CD4-positive, alpha-beta T cell treated with Interleukin-10 for 1 hour (primary cell): ENCODE data around the gene BUD13.

ENCODE experiments used
- DNase-seq: peaks from one replicate; pipeline ENCODE4 v3.0.0-alpha.2; 2020

BUD13 gene

DNA sequence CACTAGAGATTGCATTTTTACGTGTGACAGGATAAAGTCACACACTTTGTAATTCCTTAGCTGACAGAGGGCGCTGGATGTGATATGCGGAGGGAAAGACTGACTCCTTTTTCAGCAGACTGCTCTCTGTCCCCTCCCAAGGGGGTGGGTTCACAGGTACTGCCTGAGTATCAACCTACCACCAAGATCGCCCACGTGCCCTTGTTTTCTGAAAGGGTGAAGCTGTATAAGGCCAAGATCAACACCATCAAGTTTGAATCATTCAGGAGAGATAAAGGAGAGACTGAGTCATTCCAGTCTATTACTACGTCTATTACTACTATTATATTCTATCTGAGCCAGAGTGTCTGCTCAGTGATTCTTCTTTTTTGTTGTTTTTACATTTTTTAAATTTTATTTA, 30.7 kb downstream of the BUD13 start:
- DNase-seq = no peak

DNA sequence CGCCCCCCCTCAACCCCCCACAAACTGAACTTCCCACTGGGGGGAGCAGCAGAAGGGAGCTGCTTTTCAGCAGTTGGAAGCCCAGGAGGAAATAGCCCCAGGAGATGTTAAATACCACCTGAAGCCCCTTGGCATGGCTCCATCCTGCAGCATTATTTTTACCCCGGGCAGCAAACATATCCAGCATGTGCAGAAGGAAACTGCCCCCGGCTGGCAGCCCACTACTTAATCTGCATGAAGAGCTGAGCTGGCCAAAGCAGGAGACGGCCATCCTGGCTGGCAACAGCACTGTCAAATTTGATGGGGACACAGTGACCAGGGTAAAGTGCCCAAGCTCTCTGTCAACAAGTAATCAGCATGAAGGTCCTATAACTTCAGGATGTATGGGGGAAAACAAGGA, 32.0 kb downstream of the BUD13 start:
- no peak for DNase-seq

DNA sequence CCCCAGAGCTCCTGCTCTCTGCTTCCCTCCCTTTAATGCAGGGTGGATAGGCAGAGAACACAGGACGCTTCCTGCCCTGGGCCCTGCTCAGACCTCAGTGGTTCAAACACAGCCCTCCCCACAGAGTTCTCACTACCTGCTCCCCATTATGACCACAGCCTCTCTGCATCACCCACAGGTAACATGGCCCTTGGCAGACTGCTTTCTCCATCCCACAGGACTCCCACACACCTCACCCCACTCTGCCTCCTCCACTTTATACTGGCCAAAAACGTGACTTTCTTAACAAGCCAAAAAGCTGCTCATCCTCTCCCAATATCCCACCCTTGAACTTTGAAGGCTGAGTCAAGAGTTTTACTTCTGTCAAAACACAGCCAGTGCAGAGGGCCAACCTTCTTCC, 33.8 kb downstream of the BUD13 start:
- no peak for DNase-seq

DNA sequence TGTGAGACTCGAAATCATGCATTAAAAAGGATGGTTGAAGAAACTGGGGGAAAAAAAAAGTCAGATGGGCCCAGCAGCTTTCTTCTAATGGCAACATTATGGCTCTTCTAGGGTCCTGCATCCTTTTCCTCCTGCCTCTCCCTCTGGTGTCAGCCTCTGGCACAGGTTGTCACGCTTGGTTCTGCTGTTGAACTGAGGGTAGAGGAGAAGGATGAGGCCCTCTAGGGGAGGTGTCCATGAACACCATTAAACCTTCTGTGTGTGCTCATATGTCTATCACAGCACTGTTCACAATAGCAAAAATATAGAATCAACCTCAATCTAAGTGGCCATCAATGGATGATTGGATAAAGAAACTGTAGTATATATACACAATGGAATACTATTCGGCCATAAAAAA, 36.0 kb downstream of the BUD13 start:
- no peak for DNase-seq

DNA sequence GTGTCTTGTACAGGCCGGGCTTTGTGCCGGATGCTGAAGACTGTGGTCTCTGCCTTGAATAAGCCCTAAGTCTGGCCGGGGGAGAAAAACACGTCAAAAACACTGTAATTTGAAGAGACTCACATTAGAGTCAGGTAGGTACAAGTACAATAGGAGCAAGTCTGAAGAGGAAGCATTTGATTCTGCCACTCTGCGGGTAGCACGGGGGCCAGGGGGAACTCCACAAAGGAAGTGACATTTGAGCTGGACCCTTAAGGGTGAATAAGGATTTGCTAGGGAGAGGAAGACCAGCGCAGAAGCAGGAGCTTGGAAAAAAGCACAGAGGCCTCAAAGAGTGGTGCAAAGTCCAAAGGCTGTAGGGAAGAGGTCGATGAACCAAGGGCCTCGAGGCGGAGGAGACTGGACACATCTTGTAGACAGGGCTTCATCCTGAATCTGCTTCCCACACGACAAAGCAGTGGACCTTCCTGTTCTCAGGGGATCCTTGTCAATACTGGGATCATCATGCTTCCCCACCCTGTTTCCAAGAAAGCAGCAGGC, 38.7 kb downstream of the BUD13 start:
- no peak for DNase-seq

DNA sequence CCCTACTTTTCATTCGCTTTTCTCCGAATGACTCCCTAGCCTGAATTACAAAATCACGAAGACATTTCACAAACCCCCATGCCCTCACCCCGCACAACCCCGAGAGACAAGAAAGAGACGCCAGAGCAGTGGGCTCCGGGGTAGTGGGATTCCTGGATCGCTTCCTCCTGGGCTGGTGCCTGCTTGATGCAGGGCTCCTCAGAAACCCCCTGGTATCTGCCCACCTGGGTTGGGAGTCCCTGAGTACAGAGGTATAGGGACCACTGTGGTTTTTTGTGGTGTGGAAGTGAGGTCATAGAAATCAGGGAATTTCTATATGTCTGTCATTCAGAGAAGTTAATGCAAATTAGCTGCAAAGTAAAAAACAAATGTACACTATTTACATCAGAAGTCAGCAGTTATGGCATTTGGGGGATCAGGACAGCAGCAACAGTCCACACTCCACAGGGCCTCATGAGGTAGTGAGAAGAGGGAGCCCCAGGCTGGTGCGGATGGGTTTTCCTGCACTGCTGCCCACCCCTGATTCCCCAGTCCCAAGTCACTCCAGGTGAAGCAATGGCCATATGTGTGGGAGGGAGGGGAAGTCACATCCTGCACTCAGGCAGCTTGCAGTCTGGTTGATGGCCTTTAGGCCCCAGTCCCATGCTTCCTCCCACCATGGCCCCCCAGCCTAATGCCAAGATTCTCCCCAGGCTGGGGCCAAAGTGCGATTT, 39.6 kb downstream of the BUD13 start:
- no peak for DNase-seq

DNA sequence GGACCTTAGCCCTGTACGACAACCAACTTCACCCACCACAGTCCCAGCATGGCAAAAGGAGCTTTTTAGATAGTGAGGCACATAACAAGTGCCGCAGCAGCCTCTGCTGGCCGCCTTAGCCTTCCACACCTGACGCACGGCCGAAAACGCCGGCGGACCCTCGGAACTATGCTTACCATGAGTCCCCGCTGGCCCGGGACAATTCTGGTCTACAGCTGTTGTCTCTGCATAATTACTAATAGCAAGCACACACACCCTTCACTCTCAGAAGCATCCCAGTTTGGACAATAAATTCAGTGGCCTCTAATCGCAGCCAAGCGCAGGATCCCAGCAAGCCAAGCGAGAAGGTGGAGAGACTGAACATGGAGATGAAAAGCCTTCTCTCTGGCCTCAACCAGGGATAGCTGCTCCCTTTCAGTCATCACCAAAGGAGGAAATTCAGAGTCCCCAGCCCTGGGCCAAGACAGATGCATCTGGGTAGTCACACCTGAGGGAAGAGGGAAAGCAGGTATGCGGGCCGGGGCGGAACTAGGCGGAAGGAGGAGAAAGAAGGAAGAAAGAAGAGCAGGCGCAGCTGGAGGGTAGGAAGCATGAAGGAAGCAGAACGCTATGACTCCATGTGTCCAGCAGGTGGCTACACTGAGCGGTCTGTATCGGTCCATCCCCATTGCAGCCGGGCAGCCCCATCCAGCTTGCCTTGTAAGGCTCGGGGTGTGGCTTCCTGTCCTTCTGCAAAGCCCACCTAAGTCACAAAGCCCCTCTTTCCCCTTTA, 40.3 kb downstream of the BUD13 start:
- DNase-seq = peak; percentile 58

DNA sequence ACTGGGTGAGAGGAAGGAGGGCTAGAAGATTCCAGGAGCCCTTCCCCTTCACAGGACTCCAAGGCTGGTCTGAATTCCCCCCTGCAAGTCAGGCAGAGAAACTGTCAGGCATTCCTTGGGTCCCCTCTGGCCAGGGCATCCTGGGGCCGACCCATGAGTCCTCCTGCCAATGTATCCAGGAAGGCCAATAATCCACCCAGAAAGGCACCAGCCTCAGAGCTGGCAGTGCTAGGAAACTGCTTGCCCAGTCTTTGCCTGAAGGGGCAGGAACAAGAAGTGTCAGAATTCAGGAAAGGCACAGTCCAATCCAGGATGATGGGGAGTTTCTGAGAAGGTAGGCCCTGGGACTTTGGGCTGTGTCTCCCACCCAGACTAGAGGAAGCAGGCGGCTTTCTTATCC, 41.0 kb downstream of the BUD13 start:
- DNase-seq = no peak

DNA sequence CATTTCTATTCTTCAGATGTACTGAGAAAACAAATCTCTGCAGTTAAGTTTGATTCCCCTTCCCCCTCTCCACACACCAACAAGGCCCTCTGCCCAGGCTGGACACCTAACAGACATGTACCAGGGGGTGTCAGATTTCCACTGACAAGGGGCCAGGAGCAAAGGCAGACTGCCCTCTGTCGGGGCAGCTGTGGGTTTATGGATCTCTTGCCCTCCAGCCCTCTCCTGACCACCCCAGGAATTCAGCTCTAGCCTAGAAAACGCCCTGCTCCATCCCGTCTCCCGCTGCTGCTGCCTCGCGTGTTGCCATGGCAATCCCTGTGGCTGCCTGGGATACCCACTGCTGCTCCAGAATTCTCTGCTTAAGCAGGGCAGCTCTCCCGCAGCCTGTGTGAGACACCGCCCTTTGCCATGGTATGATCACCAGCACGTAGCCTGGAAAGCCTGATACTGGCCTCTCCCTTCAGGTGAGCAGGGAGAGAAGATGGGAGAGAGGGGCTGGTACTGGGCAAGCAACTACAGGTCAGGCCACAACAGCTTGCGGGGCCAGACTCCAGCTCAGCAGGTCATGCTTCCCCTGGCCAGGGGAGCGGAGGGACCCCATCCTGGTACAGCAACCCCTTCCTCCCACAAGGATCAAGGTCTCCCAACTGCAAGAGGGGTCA, 41.6 kb downstream of the BUD13 start:
- no peak for DNase-seq

DNA sequence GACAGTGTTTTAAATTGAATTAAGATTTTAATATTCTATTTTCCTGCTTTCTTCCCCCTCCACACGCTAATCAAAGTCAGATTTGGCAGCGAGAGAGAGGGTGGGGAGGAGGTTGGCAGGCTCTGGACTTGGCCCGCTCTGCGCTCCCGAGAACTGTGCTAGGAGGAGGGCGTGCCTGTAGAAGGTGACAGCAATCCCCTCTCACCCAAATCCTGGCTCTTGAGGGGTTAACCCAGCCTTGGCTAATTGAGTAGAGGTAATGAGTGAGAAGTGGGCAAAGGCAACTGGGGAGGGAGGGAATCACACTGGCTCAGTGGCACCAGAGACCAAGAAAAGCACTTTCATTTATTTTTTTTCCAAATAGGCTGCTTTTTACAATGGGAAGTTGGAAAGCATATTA, 42.2 kb downstream of the BUD13 start:
- DNase-seq = no peak

DNA sequence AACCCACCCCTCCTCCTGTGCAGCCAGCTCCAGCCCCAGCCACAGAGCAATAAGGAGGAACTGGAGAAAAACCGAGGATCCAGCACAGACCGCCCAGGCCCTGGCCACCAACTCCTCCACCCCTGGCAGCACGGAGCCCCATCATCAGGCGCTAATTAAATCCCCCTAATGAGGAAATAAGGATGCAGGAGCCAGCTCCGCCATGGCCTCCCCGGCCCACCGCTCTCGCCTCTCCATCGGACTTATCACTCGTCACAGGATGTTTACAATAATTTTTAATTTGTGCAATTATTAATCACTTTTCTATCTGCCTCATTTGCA, 42.6 kb downstream of the BUD13 start:
- no peak for DNase-seq

DNA sequence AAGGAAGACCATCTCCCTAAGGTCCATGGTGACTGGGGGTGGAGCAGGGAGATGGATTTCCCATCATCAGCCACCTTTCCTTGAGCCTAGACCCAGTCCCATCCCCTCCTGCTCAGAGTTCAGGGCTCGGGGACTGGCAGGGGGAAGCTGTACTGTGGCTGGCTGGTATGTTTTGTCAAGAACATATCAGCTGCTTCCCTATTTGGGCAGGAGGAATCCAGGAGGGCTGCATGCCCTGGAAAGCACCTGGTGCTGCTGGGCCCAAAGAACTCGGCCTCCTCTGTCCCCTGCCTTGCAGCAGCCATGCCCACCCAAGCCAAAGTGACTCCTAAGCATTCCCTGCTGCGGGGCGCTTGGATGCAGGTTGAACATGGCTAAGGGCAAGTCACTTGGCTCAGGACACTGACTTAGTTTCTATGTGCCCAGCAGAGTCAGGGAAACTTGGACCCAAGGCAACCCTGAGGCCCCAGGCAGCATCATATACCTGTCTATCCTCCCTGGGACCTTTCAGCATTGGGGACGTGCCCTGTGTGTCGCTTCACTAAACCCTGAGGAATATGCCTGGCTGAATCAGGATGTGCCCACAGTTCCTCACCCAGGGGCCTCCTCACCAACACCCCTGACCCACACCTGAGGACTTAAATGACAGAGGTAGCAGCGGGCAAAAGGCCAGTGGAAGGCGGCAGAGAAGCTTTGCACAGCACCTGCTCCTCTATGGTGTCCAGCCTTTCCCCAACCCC, 43.1 kb downstream of the BUD13 start:
- no peak for DNase-seq

DNA sequence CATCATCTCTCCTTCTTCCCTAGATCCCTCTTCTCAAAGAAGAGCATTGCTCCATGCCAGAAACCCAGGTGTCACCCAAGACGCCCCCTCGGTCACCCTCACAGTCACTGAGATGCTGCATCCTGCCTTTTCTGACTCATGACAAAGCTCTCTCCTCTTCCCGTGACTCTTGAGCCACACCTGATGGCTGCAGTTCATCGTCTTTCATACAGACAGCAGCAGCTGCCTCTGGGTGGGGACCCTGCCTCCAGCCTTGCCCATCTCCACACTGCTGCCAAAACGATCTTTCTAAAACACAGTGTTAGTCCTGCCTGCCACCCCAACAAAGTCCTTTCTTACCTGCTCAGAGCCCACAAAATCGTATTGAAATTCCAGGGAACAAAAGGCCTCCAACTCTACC, 44.8 kb downstream of the BUD13 start:
- DNase-seq = no peak

DNA sequence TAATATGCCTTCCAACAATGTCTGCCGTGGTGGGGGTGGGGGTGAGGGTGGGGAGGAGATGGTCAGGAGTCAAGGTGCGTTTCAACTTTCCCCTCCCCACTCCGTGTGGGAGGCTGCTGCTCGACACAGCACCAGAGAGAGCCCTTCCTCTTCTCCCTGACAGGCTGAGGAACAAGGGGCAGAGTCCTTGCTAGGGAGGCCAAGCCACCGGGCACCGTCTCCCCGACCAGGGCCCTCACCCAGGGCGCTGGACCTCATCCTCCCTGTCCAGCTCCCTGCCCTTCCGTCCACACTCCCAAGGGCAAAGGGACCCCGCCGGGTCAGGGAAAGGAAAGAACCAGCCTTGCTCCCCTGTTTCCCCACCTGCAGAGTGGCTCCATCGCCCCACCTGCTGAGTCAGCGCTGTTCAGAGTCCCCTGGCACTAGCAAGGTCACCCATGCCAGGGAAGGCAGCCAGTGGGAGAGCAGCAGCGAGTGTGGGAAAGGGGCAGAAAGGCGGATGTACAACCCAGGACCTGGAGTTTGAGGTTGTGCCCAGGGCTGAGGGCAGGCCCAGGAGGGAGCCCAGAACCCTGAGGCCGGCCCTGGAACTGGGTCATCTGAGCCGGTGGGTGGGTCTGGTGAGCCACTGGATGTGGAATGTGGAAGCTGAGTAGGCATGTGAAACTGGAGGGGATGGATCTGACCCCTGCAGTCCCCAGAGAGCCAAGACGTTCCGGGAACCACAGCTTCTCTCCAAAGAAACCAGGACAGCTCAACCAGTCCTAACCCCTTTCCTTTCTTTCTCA, 47.2 kb downstream of the BUD13 start:
- no peak for DNase-seq

DNA sequence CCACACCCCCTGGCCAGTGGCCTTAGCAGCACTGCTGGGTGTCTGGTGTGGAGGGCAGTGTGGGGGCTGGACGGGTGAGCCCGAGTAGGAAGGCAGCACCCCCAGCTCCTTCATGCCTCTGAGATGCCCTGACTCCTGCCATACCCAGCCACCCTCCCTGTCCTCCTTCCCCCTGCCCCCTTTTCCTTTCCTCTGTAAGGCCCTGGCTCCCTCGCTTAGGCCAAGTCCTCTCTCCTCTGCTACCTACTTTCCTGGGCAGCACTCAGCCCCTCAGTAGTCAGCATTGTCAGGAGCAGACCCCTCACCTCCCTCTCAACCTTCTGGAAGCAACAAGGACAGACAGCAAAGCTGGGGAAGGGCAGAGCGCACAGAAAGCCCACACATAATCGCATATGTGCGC, 48.0 kb downstream of the BUD13 start:
- no peak for DNase-seq

DNA sequence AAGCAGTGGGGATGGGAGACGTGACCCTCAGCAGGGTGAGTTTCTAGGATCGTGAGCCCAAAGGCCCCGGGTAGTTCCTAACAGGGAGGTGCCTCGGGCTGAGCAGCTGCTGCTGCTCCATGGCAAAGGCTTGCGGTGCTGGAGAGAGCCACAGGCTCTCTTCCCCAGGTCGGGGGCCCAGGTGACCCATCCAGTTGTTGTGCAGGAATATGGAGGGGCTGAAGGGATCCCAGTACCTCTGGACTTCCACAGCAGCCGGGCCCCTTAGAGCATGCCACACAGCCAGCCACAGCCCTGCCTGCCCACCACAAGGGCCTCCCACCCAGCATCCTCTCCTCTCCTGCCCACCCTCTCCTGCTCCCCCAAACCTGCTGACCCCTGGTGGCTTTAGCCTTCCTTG, 49.3 kb downstream of the BUD13 start:
- DNase-seq = no peak

DNA sequence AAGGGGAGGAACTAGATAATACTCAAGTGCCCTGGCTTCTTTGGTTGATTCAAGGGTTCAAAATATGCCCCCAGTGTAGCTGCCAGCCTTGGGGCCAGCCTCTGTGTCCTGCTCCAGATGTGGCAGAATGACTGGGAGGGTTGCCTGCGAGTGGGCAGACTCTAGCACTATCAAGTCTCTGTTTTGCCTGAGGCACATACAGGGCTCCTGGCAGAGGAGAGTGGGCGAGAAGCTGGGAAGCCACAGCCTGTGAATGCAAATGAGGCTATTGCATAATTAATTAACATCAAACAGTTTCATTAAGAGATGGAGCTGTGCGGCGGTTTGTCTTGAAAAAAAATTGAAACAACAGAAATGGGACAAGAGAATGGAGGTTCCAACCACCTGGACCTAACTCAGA, 50.8 kb downstream of the BUD13 start:
- DNase-seq = no peak

DNA sequence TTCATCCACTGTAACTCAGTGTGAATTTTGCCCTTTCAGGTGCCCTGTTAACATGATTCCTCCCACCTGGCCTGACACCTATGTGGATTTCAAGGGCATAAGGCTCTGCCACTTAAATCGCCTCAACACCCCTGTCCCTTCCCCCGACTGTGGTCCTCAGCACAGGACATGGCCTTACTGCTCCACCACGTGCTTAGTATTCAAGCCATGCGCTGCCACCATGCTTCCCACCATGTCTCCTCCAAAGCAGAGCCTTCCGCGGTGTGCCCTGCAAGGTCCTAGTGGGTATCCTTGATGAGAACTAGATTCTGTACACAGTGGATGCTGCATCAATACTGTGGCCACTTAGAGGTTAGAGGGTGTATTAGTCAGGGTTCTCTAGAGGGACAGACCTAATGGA, 51.9 kb downstream of the BUD13 start:
- DNase-seq = no peak

DNA sequence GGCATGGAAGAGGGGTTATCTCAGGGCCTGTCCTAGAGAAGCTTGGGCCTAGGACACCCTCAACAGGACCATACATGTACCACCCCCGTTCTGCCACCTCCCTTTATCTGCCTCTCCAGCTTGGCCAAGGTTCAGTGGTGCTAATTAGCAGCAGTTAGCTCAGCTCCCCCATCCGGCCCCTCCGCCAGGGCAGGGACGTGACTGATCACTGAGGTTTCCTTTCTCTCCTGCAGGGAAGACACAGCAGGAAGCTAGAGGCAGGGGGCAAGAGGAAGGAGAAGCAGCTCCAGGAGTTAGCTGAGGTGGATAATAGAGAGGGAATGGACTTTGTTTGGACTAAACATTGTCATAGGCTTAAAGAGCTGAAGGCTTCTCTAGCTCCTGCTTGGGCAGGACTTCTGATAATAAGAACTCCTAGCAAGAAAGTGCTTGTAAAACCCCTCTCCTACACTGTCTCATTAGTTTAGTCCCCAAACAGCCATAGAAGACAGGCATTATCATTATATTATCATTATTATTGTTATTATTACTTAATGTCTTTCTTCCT, 53.8 kb downstream of the BUD13 start:
- DNase-seq = no peak

DNA sequence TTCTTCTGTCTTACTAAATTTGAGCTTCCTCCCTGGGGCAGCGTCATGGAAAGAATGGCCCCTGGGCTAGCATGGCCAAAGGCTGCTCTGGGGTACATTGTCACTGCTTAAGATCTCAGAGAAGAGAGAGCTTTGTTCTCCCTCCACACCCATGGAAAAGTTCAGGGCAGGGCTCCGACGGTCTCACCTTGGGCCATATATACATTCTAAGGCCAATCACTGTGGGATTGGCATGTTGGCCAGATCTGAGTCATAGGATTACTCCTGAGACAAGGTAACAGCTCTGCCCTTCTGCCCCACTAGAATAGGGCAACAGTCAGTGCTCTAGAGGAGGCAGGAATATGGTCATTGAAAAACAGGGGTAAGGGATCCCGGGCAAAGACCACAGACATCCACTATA, 56.2 kb downstream of the BUD13 start:
- no peak for DNase-seq

DNA sequence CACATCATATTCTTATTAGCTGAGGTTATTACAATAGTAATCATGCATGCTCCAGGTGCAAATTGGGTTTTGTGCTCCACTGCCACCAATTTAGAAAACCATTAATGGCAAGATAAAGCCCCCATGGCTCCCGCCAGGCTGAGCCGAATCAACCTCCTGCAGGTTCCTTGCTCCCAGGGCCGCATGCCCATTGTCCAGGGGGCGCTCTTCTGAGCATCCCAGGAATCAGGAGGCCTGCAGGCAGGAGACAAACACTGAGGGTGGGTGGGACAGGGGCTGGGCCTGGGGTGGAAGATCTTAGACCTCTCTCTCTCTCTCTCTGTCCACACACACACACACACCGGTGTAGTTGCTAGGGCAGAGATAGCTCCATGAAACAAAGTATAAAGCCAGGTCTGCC, 57.4 kb downstream of the BUD13 start:
- DNase-seq = no peak

DNA sequence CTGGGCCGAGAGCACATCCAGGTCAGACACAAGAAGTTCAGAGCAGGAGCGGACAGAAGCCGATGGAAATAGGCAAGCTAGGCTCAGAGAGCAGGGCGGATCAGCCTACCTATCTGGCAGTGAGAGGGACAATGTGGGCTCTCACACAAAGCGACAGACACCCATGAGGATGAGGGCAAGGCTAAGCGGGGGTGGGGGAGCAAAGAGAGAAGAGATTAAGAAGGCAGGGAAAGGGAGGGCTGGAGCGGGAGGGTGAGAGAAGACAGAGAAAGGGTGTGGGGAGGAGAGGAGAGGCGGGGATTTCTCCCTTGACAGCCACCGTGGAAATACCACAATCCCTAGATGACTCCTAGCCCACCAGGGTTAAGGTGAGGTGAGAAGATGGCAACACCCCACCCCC, 57.9 kb downstream of the BUD13 start:
- DNase-seq = no peak
